HL-60 (cell line): ENCODE measurements around the gene CYP4F11.
"Not testable (repeated sequence)": the region's sequence is repeated elsewhere in the genome, so short reads cannot be mapped to it uniquely, and the experiment has no call there.

Experiments used
- CTCF ChIP-seq: IDR thresholded peaks from one replicate; pipeline ENCODE4 v1.5.1; 2011; ENCODE audit warnings: low read length, control low read depth, inconsistent platforms; ENCODE audit not compliant: insufficient read depth
- GABPA ChIP-seq: IDR thresholded peaks from 2 replicates; pipeline ENCODE4 v1.6.1; 2012; ENCODE audit warnings: low read depth
- POLR2AphosphoS5 ChIP-seq: IDR thresholded peaks from 2 replicates; pipeline ENCODE4 v1.6.1; 2012; ENCODE audit warnings: low read depth
- REST ChIP-seq: IDR thresholded peaks from 2 replicates; pipeline ENCODE4 v1.6.1; 2012; ENCODE audit warnings: low read depth; ENCODE audit not compliant: insufficient replicate concordance

- not testable (repeated sequence) for TF ChIP-seq CTCF, GABPA, POLR2AphosphoS5, REST
Measured at GRCh38 chr19:15889339-15889738, 45.0 kb downstream of the CYP4F11 start.
